Sigmoid colon (tissue), 4 donors: ENCODE measurements around the gene PAX2.

Experiments used
- EP300 ChIP-seq, 4 donors: sonication (generic); formaldehyde crosslinking; IDR thresholded peaks; one replicate each; pipeline ENCODE4 v1.6.1; 2017; ENCODE audit warnings: antibody characterized with exemption in 4 of 4
- POLR2A ChIP-seq, 2 donors: fragments of 450-650 bp; IDR thresholded peaks; one replicate each; pipeline ENCODE4 v1.6.1; 2016; ENCODE audit warnings: antibody characterized with exemption in 2 of 2, mild to moderate bottlenecking in 2 of 2, moderate library complexity in 2 of 2
- POLR2AphosphoS5 ChIP-seq, 4 donors: sonication (generic); formaldehyde crosslinking; IDR thresholded peaks; one replicate each; pipeline ENCODE4 v1.6.1; 2017; ENCODE audit warnings: antibody characterized with exemption in 4 of 4
- TF ChIP-seq, protein P1 (sequence below), 4 experiments: fragments of 450-650 bp in 3 of 4; fragments of 200-600 bp in 1 of 4; IDR thresholded peaks; one replicate each; pipeline ENCODE4 v1.5.1; 2016 to 2019; ENCODE audit warnings: antibody characterized with exemption in 4 of 4, mild to moderate bottlenecking in 3 of 4, moderate library complexity in 2 of 4

DNA sequence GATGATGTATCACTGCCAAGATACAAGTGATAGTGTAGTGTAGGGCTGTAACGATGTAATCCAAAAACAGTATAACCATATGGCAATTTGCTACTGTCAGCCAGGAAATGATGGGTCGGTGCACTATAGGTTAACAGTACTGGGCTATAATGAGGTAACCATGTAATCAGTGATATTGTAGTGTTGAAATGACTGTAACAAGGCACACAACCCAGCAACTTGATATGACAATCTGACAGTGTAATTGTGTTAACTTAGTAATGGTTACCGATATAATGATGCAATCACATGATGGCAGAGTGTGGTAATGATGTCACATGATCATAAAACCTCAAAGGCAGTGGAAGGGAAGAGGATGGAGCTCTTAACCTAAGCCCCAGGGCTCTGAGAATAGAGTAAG, 93.6 kb downstream of the PAX2 start:
- no peak for TF ChIP-seq POLR2A (IDR thresholded peaks at IDR 0.05)
- TF ChIP-seq, protein P1, sequence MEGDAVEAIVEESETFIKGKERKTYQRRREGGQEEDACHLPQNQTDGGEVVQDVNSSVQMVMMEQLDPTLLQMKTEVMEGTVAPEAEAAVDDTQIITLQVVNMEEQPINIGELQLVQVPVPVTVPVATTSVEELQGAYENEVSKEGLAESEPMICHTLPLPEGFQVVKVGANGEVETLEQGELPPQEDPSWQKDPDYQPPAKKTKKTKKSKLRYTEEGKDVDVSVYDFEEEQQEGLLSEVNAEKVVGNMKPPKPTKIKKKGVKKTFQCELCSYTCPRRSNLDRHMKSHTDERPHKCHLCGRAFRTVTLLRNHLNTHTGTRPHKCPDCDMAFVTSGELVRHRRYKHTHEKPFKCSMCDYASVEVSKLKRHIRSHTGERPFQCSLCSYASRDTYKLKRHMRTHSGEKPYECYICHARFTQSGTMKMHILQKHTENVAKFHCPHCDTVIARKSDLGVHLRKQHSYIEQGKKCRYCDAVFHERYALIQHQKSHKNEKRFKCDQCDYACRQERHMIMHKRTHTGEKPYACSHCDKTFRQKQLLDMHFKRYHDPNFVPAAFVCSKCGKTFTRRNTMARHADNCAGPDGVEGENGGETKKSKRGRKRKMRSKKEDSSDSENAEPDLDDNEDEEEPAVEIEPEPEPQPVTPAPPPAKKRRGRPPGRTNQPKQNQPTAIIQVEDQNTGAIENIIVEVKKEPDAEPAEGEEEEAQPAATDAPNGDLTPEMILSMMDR (IDR thresholded peaks at IDR 0.05): no peak
- no peak for TF ChIP-seq POLR2AphosphoS5 (IDR thresholded peaks at IDR 0.05)
- no peak for TF ChIP-seq EP300 (IDR thresholded peaks at IDR 0.05)
